ENCODE measurements around the gene CAVIN1.
"Not testable (repeated sequence)": the region's sequence is repeated elsewhere in the genome, so short reads cannot be mapped to it uniquely, and the experiment has no call there.

Gene CAVIN1, protein sequence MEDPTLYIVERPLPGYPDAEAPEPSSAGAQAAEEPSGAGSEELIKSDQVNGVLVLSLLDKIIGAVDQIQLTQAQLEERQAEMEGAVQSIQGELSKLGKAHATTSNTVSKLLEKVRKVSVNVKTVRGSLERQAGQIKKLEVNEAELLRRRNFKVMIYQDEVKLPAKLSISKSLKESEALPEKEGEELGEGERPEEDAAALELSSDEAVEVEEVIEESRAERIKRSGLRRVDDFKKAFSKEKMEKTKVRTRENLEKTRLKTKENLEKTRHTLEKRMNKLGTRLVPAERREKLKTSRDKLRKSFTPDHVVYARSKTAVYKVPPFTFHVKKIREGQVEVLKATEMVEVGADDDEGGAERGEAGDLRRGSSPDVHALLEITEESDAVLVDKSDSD

DNA sequence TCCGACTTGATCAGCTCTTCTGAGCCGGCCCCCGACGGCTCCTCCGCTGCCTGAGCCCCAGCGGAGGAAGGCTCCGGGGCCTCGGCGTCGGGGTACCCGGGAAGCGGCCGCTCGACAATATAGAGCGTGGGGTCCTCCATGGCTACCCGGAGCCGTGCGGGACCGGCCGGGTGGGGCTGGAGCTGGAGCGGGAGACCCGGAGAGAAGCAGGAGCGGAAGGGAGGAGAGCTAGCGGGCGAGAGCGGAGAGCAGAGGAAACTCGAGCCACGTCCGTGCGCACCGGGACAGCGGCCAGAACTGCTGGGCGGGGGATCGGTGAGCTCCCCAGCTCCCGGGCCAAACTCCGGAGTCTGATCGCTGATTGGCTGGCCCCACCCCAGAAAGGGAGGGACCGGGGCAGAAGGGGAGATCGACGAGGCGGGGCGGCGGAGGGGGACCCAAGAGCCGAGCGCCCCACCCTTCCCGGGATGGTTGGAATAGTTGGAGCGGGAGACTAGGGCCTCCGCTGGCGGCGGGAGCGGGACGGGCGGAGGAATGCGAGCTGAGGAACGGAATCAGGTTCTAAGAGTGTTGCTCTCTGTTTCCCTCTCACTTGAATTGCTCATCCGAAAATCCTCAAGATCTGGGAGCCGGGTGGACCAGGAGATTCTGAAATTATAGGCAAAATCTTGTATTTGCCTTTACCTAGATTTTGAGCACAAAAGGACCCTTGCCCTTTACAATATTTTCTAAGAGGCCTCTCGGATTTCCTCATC lies at the start of gene CAVIN1:
Gene CAVIN1, minus strand, starts transcription at position 299 of the 755 bp plus-strand sequence. Its CDS starts 159 bp downstream, at position 140.
- in situ Hi-C loops (cut with MboI; ENCODE audit: low sequenced_read_pairs): no loop called here

DNA sequence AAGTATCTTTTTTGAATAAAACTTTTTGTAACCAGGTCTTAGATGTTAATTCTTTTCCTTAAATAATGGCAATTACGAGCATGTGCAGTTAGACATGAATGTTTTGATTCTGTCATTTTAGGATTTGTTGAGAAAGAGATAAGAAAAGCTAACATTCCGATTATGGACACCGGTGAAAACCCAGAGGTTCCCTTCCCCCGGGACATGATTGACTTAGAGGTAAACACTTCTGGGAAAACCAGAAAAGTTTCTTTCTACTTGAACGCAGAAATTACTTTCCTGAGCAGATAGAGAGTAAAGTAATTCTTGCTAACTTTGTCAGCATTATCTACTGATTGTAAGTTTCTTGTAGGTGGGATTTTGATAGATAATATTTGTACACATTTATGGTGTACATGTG lies 44.8 kb upstream of the CAVIN1 start:
- in situ Hi-C loops (cut with MboI; ENCODE audit: low sequenced_read_pairs): no loop called here

DNA sequence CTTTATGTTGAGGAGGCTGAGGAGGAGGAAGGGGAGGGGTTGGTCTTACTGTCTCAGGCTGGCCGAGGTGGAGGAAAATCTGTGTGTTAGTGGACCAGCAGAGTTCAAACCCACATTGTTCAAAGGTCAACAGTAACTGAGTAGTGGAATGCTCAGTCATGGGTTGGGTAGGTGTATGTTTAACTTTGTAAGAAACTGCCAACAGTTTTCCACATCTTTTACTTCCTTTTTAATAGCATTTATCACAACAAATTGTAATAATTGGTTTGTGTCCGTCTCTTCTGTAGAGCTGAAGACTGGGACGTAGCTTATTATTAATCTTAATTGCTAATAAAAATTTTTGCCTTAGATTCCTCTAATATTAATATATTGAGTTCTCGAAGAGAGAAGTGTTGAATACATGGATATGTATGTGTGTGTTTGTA lies 40.9 kb upstream of the CAVIN1 start:
- in situ Hi-C loops (cut with MboI; ENCODE audit: low sequenced_read_pairs): no loop called here

DNA sequence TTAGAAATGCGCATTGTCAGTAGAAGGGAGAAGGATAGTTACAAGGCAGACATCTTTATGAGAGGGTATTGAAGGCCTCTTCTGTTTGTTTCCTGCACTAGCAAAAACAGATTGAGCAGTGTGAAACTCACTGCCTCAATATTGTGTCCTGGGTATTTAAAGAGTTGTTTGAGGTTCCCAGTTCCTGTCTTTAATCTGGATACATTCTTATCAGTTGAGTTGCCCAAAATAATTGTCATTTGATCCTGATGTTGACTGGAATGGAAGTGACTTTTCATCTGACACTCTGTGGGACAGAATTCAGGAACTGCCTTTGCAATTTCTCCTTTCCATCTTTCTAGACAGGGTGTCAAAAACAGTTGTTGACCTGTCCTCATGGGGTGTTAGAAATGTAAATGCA lies 37.3 kb upstream of the CAVIN1 start:
- in situ Hi-C loops (cut with MboI; ENCODE audit: low sequenced_read_pairs): no loop called here

DNA sequence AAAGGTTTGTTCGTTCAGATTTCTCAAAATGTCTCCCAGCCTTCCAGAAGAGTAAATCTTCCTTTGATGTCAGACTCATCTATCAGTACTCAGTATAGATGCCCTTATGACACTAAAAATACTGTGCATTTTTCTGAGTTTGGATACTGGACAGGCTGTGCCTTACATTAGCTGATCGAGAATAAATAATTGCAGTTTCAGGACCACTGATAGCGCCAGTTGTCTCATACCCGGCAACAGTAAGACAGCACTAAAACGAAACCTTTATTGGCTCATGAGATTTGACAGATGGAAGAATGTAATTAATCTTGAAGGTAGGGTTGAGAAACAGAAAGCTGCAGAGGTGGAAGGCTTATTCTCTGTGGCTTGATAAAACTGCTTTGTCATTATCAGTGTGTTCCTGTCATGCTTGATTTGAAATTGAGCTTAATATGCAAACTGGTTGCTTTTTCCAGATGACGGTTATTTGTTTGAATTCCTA lies 36.8 kb upstream of the CAVIN1 start:
- in situ Hi-C loops (cut with MboI; ENCODE audit: low sequenced_read_pairs): no loop called here

DNA sequence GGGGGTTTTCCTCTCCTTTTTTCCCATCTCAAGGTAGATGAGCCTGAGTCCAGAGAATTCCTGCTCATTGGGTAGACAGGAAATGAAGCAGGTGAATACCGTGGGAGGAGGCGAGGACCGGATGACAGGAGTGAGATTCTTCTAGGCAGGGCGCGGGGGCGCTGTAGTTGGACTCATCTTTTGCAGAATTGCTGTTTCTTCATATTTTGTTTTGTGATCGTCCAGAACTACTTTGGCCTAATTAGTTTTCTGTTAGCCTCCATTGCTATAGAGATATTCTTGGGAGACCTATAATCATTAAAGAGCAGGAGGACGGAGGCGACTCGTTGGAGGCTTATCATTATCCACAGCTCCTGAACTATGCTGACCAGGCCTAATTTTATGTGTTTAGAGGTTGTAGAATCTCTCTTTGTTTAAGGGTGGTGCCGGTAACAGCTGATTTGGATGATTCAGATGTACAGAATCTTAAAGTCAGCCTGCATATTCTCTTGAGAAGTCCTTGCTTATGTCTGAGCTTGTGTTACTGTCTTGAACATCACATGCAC lies 36.3 kb upstream of the CAVIN1 start:
- in situ Hi-C loops (cut with MboI; ENCODE audit: low sequenced_read_pairs): no loop called here

DNA sequence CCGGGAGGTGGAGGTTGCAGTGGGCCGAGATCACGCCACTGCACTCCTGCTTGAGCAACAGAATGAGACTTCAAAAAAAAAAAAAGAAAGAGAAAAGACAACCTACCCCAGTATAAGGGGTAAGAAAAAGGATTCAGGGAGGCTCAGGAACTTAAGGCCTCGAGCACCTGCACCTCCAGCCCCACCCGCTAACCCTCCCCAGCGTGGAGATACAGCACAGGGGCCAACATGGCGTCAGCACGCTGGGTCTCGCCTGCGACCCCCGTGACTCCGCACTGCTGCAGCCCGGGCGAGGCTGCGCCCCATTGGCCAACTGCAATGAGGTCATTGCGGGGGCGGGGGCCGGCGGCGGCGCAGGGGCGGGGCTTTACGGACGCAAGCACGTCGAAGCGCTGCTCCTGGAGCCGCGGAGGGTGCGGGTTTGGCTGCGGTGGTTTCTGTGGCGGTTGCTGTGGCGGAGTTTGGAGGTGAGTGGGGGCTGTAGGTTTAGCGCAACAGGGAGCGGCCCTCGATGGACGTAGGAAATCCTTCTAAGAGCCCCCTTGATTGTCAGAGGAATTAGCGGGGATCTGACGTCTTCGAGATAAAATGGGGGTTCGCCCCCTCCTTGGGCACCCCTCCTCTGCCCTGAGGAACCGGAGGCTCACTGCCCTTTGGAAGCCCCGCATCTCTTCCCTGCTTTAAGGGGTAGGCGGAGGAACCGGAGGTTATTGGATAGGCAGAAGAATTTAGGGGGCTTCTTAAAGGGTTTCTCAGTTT lies 35.6 kb upstream of the CAVIN1 start, which contains the start of gene ATP6V0A1:
Gene ATP6V0A1, plus strand, starts transcription at position 382 of the 759 bp plus-strand sequence. CDS start 2,017 bp downstream, outside the sequence.
- in situ Hi-C loops (cut with MboI; ENCODE audit: low sequenced_read_pairs): no loop called here

DNA sequence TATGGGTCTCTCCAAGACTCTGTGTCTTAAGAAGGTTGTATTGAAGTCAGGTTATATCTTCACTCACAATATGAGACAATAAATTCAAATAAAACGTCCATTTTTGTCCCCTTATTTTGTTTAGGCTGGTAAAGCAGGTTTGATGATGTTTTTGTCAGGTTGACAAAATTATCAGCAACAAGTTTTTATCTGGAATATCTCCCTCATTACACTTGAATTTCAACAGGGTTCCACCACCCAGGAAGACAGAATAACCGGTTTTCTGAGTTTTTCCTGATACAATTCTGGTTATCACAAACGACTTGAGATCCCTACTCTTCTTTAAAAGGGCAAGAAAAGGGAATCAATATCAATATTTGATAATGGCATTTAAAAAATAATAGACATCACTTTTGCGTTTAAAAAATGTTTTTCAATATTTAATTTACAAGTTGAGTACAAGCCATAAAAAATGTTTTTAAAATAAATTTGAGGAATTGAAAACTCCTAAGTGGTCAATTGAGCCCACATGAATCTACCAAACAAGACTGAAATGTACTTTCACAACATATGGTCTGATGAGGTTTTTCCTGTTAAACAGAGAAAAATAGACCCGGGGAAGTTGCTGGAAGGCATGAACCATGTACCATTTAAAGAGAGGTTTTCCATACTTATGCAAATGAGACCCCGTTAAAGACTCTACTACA lies 34.2 kb upstream of the CAVIN1 start:
- in situ Hi-C loops (cut with MboI; ENCODE audit: low sequenced_read_pairs): no loop called here

DNA sequence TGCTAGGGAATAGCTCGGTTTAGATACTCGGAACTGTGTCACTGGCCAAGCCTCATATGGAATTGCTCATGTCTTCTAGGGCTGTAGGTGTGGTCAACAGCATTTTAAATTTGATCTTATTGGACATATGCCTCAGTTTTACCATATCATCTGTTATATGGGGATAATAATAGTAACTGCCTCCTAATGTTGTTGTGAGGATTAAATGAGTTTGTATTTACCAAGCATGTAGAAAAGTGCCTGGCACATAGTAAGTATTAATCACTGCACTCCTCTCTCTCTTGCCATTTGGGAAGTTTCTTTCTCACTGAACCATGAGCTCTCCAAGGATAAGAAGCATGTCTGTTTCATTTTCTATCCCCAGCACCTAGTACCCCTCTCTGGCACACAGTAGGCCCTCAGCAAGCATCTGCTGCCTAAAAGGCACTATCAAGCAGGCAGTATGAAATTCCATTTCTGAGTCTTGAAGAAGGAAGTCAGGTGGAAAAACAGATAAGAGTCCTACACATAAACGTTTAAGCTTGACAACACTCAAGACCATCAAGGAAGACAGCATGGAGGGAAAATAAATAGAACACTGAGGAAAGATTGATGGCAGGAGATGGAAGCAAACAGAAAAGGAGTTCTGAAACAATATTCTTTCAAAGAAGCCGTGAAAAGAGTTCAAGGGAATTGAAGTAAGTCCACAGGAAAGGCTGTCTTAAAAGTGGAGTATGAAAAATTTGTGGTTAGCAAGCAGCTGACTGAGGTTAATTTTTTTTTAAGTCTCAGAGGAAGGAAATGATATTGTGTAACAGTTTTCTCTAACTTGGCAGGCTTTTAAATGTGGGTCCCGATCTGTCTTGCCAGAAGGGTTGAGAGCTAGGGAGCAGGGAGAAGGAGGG lies 33.4 kb upstream of the CAVIN1 start:
- in situ Hi-C loops (cut with MboI; ENCODE audit: low sequenced_read_pairs): no loop called here

DNA sequence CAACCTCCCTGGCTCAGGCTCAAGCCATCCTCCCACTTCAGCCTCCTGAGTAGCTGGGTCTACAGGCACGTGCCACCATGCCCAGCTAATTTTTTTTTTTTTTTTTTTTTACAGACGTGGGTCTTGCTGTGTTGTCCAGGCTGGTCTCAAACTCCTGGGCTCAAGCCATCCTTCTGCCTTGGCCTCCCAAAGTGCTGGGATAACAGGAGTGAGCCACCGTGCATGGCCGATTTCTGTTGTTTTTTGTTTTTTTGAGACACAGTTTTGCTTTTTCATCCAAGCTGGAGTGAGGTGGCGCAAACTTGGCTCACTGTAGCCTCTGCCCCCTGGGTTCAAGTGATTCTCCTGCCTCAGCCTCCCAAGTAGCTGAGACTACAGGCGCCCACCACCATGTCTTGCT lies 31.9 kb upstream of the CAVIN1 start:
- in situ Hi-C loops (cut with MboI; ENCODE audit: low sequenced_read_pairs): not testable (repeated sequence)

DNA sequence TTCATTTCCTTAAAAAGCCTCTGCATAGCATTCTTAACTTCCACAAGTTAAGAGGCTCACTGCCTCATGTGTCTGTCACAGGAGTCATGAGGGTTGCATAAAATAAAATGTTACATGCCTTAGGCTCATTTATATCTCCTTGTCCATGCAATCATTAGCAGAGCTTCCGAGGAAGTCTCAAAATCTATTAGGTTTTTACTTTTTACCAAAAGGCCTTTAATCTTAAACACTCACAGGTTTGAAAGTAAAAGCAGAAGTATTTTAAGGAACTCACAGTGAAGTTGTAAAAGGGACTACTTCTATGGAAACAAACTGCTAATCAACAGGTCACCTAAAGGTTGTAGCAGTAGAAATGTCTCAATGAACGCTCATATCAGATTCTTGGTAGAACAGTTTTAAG lies 30.4 kb upstream of the CAVIN1 start:
- in situ Hi-C loops (cut with MboI; ENCODE audit: low sequenced_read_pairs): no loop called here

DNA sequence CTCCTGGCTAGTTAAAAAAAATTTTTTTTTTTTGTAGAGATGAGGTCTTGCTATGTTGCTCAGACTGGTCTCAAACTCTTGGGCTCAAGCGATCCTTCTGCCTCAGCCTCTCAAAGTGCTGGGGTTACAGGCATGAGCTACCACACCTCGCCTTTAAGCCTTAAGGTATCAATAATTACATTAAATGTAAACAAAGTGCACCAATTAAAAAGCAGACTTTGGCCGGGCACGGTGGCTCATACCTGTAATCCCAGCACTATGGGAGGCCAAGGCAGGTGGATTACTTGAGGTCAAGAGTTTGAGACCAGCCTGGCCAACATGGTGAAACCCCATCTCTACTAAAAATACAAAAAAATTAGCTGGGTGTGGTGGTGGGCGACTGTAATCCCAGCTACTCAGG lies 28.2 kb upstream of the CAVIN1 start:
- in situ Hi-C loops (cut with MboI; ENCODE audit: low sequenced_read_pairs): not testable (repeated sequence)

DNA sequence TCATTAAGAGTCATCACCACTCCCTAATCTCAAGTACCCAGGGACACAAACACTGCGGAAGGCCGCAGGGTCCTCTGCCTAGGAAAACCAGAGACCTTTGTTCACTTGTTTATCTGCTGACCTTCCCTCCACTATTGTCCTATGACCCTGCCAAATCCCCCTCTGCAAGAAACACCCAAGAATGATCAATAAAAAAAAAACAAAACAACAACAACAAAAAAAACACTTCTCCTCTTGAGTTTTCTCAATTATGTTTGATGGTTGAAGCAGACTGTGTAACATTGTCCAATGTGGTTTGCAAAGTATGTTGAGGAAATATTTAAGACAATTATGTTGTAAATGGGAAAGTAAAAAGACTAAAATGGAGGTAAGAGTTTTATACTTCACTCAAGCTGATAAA lies 26.8 kb upstream of the CAVIN1 start:
- in situ Hi-C loops (cut with MboI; ENCODE audit: low sequenced_read_pairs): not testable (repeated sequence)

DNA sequence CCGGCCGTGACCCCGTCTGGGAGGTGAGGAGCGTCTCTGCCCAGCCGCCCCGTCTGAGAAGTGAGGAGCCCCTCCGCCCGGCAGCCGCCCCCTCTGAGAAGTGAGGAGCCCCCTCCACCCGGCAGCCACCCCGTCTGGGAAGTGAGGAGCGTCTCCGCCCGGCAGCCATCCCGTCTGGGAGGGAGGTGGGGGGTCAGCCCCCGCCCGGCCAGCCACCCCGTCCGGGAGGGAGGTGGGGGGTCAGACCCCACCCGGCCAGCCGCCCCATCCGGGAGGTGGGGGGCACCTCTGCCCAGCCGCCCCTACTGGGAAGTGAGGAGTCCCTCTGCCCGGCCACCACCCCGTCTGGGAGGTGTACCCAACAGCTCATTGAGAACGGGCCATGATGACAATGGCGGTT lies 26.1 kb upstream of the CAVIN1 start:
- in situ Hi-C loops (cut with MboI; ENCODE audit: low sequenced_read_pairs): not testable (repeated sequence)

DNA sequence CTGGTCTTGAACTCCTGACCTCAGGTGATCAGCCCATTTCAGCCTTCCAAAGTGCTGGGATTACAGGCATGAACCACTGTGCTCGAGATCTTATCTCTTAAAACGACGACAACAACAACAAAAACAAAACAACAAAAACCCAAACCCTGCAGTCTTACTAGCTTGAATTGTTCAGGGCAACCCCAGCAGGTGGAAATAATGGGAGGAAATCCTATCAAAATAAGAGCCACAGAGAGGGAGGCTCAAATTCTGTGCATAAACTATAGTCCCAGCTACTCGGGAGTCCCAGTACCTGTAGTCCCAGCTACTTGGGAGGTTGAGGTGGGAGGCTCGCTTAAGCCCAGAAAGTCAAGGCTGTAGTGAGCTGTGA lies 19.1 kb upstream of the CAVIN1 start:
- in situ Hi-C loops (cut with MboI; ENCODE audit: low sequenced_read_pairs): no loop called here

DNA sequence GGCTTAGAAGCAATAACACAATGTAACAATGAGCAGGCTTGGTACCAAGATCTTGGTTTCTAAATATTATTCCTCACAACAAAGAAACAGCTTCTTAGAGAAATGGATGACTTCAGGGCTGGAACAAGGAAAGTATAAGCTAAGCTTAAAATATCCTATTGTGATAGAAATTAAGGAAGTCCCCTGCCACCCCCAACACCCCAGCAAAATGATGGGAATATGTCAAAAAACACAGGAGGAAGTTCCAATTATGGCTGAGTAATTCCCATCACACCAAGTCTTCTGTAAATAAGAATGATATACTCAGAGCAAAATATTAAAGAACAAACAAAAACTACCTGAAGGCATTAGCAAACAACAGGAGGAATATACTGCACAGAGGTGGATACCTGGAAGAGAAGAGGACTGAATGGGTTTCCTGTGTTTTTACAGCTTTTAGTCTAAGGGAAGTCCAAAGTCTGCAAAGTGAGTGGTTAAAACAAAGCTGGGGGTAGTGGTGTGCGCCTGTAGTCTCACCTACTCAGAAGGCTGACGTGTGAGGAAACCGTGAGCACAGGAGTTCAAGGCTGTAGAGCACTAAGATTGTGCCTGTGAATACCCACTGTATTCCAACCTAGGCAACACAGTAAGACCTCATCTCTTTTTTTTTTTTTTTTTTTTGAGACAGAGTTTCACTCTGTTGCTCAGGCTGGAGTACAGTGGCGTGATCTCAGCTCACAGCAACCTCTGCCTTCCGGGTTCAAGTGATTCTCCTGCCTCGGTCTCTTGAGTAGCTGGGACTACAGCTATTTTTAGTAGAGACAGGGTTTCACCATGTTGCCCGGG lies 18.5 kb upstream of the CAVIN1 start:
- in situ Hi-C loops (cut with MboI; ENCODE audit: low sequenced_read_pairs): no loop called here

DNA sequence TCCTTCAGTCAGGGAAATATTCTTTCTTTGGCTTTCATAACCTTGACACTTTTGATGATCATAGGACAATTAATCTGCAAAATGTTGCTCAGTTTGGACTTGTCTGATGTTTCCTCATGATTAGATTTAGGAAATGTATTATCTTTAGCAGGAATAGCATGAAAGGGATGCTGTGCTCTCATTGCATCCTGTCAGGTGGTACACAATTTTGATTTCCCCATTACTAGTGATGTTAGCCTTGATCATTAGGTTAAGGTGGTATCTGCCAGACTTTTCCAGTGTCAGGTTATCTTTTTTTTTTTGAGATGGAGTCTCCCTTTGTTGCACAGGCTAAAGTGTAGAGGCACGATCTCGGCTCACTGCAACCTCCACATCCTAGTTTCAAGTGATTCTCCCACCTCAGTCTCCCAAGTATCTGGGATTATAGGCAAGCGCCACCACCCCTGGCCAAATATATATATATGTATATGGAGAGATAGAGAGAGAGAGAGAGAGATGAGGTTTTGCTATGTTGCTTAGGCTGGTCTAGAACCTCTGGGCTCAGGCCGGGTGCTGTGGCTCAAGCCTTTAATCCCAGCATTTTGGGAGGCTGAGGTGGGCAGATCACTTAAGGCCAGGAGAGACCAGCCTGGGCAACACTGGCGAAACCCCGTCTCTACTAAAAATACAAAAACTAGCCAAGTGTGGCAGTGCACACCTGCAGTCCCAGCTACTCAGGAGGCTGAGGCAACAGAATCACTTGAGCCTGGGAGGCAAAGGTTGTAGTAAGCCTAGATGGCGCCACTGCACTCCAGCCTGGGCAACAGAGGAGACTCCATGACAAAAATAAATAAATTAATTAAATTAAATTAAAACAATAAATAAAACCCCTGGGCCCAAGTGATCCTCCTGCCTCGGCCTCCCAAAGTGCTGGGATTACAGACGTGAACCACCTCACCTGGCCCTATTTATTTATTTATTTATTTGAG lies 15.8 kb upstream of the CAVIN1 start:
- in situ Hi-C loops (cut with MboI; ENCODE audit: low sequenced_read_pairs): no loop called here
